Measurements from ENCODE around the gene ANKRD44.

ANKRD44 gene

GRCh38 chr2:196987649-196988364 is 322.8 kb downstream of the ANKRD44 start:
- peak in 1 of 2 donors; percentile 17 for DNase-seq (ENCODE audit: low read depth in 2 of 2)

DNA sequence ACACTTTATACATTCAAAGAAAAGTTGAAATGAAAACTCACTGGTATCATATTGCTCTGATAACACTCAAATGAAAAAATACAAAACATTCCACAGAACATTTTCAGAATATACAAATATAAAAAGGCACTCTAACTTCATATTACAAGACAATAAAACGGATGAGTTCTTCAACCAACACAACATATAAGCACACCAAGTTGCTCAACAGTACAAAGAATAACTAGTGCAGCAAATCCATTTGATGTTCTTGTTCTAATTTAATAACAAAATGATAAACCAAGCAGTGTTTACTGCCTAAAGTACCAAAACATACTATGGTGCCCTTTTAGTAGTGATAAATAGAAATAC is 323.3 kb downstream of the ANKRD44 start:
- DNase-seq (ENCODE audit: low read depth in 2 of 2) = no peak

DNA sequence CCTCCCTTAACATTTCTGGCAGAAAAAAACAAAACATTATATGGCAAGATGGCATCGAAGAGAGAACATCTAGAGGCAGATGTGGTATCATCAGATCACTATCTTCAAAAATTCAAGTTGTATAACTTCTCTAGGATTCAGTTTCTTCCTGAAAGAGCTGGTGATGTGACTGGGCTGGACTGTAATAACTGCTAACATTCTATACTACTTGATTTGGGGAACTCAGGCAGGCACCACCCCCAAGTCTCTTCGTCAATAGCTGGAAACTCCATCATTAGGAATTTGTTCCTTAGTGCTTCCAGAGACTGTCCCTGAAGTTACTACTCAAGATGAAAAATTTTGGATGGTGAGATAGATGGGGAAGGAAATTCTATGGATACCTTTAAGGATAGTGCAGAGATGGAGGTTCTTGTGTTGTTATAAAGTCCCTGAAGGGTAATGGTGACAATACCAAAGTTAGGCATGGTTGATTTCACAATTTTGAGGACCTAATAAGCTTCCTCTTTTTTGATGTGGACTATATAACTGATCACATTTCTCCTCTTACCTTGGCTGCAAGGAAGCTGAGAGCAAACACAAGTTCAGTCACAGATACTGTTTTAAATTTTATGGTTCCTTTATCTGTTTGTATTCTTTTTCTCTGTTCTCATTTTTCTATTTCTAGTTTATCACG is 324.9 kb downstream of the ANKRD44 start:
- no peak for DNase-seq (ENCODE audit: low read depth in 2 of 2)

GRCh38 chr2:196984903-196985302 is 325.7 kb downstream of the ANKRD44 start:
- no peak for DNase-seq (ENCODE audit: low read depth in 2 of 2)

DNA sequence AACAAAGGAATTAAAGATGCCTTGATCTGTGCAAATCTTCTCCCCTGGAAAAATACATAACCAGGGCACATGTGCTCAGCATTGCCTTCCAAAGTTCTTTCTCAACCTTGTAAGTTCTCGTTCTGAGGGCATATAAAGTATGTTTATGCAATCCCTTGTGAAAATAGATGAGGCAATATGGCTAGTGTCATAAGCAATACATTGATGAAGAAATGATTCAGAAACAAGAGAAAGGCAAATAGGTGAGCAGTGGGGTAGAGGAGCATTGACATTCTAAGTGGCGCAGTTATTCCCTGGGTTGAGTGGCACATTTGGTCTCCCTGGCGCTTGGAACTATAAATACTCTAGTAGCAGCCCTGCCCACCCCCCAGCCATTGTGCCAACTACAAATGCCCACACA is 326.6 kb downstream of the ANKRD44 start:
- DNase-seq (ENCODE audit: low read depth in 2 of 2) = no peak

DNA sequence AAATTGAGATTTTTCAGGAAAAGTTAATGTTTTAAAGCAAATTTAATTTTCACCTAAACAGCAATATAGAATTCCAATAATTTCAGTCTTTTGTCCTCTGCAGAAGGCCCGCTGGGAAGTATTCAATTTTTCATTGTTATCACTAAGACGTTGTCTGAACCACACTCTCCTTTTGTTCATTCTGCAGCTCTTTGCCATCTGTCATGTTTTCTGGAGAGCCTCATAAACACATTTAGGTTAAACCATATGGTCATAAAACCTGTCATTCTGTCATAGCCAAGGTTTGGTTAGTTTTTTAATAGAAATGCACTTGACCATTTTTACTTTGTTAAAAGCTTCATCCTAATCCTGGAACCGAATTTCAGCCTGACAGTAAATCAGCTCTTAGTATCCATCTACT is 330.1 kb downstream of the ANKRD44 start:
- DNase-seq (ENCODE audit: low read depth in 2 of 2) = no peak

DNA sequence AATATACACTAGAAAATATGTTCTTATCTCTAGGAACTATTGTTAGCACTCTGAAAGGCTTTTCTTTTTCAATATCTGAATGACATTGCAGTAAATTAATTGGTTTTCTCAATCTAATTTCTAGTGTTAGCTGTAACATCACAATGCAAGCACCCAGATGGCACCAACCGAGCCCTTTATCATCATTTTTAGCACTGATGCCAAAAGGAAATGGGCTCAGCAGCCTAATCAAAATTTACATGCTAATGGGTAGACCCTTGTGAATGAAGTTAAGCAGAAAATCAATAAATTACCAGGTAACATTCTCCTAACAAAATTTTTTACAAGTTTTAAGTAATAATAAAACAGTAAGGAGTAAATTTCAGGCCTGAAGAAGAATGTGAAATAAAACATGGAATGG is 330.6 kb downstream of the ANKRD44 start:
- no peak for DNase-seq (ENCODE audit: low read depth in 2 of 2)

DNA sequence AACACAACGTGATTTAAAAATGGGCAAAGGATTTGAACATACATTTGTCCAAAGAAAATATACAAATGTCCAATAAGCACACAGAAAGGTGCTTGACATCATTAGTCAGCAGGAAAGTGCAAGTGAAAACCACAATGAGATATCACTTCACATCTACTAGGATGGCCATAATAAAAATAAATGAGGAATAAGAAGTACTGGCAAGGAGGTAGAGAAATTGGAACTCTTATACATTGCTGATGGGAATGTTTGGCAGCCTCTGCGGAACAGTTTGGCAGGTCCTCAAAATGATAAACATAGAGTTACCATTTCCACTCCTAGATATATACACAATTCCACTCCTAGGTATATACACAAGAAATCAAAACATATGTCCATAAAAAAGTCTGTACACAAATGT is 333.1 kb downstream of the ANKRD44 start:
- DNase-seq (ENCODE audit: low read depth in 2 of 2) = no peak

GRCh38 chr2:196974970-196975369 is 335.6 kb downstream of the ANKRD44 start:
- DNase-seq (ENCODE audit: low read depth in 2 of 2) = no peak

- DNase-seq (ENCODE audit: low read depth in 2 of 2) = no peak
These were observed 338.9 kb downstream of the ANKRD44 start for GRCh38 chr2:196971574-196972279.

DNA sequence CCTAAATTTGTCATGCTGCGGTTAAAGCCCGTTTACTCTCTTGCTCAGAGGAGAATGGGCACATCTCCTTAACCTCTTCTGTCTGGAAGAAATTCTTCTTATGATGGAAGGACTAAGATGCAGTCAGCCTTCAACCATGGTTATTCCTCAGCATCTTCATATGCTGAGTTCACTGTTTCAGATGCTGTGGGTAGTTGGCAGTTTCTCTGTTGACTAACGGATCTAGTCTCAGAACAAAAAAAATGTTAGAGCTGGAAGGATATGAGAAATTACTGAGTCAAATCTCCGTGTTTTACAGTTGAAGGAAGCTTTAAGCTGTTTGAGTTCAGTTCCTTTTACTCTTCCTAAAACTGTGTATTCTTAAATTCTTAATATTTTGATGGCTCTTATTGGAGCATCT is 340.5 kb downstream of the ANKRD44 start:
- DNase-seq (ENCODE audit: low read depth in 2 of 2) = no peak

DNA sequence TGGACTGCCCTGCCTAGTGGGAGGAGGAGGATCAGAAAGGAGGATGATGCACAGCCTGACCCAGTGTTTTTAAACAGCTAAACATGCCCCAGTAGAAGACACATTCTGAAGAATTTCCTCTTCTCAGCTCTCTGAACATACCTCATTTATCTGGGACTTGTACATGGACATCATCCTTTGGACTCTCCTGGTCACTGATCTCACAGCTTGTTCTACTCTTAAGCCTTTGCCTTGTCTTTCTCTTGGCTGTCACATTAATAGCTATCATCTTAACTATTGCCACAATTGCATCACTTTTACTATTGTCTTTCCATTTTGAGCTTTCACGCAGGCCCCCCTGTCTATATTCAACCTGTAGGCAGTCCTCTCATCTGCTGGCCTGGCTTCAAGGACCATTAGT is 342.1 kb downstream of the ANKRD44 start:
- no peak for DNase-seq (ENCODE audit: low read depth in 2 of 2)

DNA sequence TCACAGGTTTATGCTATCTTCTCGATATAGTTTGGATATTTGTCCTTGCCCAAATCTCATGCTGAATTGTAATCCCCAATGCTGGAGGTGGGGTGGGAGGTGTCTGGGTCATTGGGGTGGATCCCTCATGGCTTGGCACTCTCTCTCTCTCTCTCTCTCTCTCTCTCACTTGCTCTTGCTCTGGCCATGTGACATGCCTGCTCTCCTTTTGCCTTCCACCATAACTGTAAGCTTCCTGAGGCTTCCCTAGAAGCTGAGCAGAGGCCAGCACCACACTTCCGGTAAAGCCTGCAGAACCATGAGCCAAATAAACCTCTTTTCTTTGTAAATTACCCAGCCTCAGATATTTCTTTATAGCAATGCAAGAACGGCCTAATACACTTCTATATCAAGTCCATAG is 342.8 kb downstream of the ANKRD44 start:
- DNase-seq (ENCODE audit: low read depth in 2 of 2) = no peak

GRCh38 chr2:196967116-196967515 is 343.5 kb downstream of the ANKRD44 start:
- no peak for DNase-seq (ENCODE audit: low read depth in 2 of 2)

DNA sequence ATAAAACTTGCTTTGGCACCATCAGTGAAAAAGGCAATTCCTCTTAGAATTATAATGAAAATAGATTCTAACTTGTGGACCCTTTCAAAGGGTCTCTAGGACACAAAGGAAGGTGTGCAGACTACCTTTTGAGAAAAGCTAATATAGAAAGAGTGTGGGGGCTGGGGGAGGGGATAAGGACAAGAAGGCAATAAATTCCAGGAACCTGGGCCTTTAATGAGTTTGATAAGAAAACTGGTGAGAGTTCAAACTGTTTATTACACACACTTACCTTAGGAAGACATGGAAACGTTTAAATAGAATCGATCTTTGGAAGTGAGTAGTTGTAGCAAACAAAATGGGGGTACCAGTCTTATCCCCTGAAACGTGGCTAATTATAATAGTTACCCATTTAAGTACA is 344.5 kb downstream of the ANKRD44 start:
- no peak for DNase-seq (ENCODE audit: low read depth in 2 of 2)

GRCh38 chr2:196965651-196966050 is 344.9 kb downstream of the ANKRD44 start:
- no peak for DNase-seq (ENCODE audit: low read depth in 2 of 2)

- DNase-seq (ENCODE audit: low read depth in 2 of 2) = no peak
These were observed 346.6 kb downstream of the ANKRD44 start for GRCh38 chr2:196963961-196964360.

GRCh38 chr2:196963043-196963442 is 347.5 kb downstream of the ANKRD44 start:
- no peak for DNase-seq (ENCODE audit: low read depth in 2 of 2)

DNA sequence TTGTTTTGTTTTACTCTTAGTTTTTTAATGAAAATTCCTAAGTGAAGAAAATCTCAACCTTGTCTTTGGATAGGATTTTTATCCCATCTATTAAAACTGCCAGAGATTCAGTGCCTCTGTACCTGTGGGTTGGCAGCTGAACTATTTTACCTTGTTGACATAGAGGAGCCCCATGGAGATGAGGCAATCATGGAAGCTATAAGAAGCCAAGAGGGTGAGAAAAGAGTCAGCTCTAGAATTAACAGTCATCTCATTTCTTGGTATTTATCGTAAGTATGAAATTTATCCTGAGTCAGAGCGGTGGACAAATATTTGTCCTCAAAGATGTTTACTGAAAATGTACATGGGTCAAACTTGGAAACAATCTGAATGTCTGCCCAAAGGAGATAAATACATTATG is 348.3 kb downstream of the ANKRD44 start:
- DNase-seq (ENCODE audit: low read depth in 2 of 2) = no peak

DNA sequence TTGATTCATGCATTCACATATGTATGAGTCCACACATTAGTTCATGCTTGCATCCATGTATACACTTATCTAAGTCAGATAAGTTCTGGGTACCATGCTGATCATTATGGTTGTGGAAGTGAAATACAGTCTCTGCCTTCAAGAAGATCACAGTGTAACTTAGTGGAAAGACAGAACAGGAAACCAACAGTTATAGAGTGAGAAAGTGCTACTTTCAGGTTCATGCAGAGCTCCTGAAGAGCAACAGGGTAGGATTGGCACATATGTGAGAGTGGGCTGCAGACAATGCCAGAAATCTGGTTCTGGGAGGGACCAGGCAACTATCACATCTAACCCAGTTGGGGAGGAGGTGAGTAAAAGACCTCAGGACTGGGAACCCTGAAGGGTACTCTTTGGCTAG is 348.7 kb downstream of the ANKRD44 start:
- DNase-seq (ENCODE audit: low read depth in 2 of 2) = no peak

GRCh38 chr2:196959734-196960338 is 350.7 kb downstream of the ANKRD44 start:
- DNase-seq (ENCODE audit: low read depth in 2 of 2) = no peak

- DNase-seq (ENCODE audit: low read depth in 2 of 2) = no peak
These were observed 351.3 kb downstream of the ANKRD44 start for GRCh38 chr2:196959281-196959680.

Measured in activated CD4-positive, alpha-beta T cell treated with anti-CD3 and anti-CD28 coated beads for 24 hours (primary cell).